H1 (cell line): ENCODE measurements around the gene ARRB1. TPM values are rescaled to one million over a fixed set of nuclear protein-coding genes. Genes with fewer than 3 reads are reported as not detected.

ENCODE experiments used
- CTCF ChIP-seq, 3 experiments: IDR thresholded peaks; 1 replicate in 2 of 3; 2 replicates in 1 of 3; pipeline versions ENCODE4 v1.5.1 to v1.6.1; 2011; ENCODE audit warnings: low read length in 3 of 3, mild to moderate bottlenecking in 3 of 3, inconsistent platforms in 2 of 3, low read depth in 1 of 3, moderate library complexity in 1 of 3; ENCODE audit not compliant: insufficient read depth in 1 of 3; ENCODE audit errors: control extremely low read depth in 1 of 3
- polyA plus RNA-seq, 7 experiments: library from polyadenylated mRNA; depleted of rRNA in 3 of 7; stranded (reverse) in 5 of 7; unstranded in 2 of 7; fragments of >200 nt in 5 of 7; fragments of 200-250 nt in 2 of 7; gene quantifications; 1 replicate in 5 of 7; 2 replicates in 1 of 7; 4 replicates in 1 of 7; pipeline versions ENCODE4 v1.2.1 to v1.2.3, GENCODE V29; 2011 to 2013; ENCODE audit warnings: missing spikeins in 2 of 7, mixed read lengths in 2 of 7
- total RNA-seq: library from RNA; stranded (reverse); fragmentation: NEBNext Ultra II Directional; extraction: Animal tissue kit (Norgen Biotek cat#: 25700); gene quantifications from 2 replicates; pipeline ENCODE4 v1.2.1, GENCODE V29; 2021

ARRB1 gene
- total and polyA plus RNA-seq, 2 of the 8 experiments (the other 6 are each of a cell fraction or from before 2014, with no cell fraction given): 9.4 to 31.8 TPM

- no peak for TF ChIP-seq CTCF (IDR thresholded peaks at IDR 0.05; ENCODE audit: control extremely low read depth in 1 of 3, insufficient read depth in 1 of 3, low read depth in 1 of 3, low read length in 3 of 3)
These were observed 84.1 kb downstream of the ARRB1 start (continued) for GRCh38 chr11:75267171-75267970.
